MM.1S (cell line): ENCODE data around the gene HSPB1.
A peak's percentile ranks its signal among the peaks of the same experiment; 100 is the strongest.

Experiments
- DNase-seq: peaks from one replicate; pipeline ENCODE4 v3.0.0-alpha.2; 2015
- H2AFZ ChIP-seq: fragments of 300-600 bp; sonication (generic); 2 replicates; pipeline ENCODE4 v1.6.0; 2016; ENCODE audit warnings: antibody characterized with exemption, low read length
- H3F3A ChIP-seq: fragments of 300-600 bp; sonication (generic); 2 replicates; pipeline ENCODE4 v1.6.1; 2016; ENCODE audit warnings: mild to moderate bottlenecking, antibody characterized with exemption, low read length, moderate library complexity, mixed read lengths; ENCODE audit not compliant: insufficient read depth
- H3K27ac ChIP-seq: fragments of 300-600 bp; sonication (generic); 2 replicates; pipeline ENCODE4 v1.5.1; 2016; ENCODE audit warnings: mild to moderate bottlenecking, low read length
- H3K27me3 ChIP-seq: fragments of 300-600 bp; sonication (generic); replicated peaks from 2 replicates; pipeline ENCODE4 v1.6.0; 2016; ENCODE audit warnings: low read length; ENCODE audit not compliant: insufficient read depth
- H3K36me3 ChIP-seq: fragments of 300-600 bp; sonication (generic); replicated peaks from 2 replicates; pipeline ENCODE4 v1.6.1; 2016; ENCODE audit warnings: mild to moderate bottlenecking, low read length, mixed read lengths; ENCODE audit not compliant: insufficient read depth
- H3K4me1 ChIP-seq: fragments of 300-600 bp; sonication (generic); 2 replicates; pipeline ENCODE4 v1.6.1; 2016; ENCODE audit warnings: low read length, mixed read lengths
- H3K4me2 ChIP-seq: fragments of 300-600 bp; sonication (generic); 2 replicates; pipeline ENCODE4 v1.6.0; 2016; ENCODE audit warnings: low read depth, low read length
- H3K4me3 ChIP-seq: fragments of 300-600 bp; sonication (generic); 2 replicates; pipeline ENCODE4 v1.5.1; 2016; ENCODE audit warnings: low read length, mixed read lengths
- H3K79me2 ChIP-seq: fragments of 300-600 bp; sonication (generic); 2 replicates; pipeline ENCODE4 v1.6.1; 2016; ENCODE audit warnings: mixed run types, low read length, mixed read lengths
- H3K9ac ChIP-seq: fragments of 300-600 bp; sonication (generic); 2 replicates; pipeline ENCODE4 v1.6.1; 2016; ENCODE audit warnings: low read length, mixed read lengths
- H3K9me2 ChIP-seq: fragments of 300-600 bp; sonication (generic); replicated peaks from 2 replicates; pipeline ENCODE4 v1.6.1; 2016; ENCODE audit warnings: mild to moderate bottlenecking, low read length, mixed read lengths; ENCODE audit not compliant: insufficient read depth
- H3K9me3 ChIP-seq: fragments of 300-600 bp; sonication (generic); replicated peaks from 2 replicates; pipeline ENCODE4 v1.6.1; 2016; ENCODE audit warnings: mild to moderate bottlenecking, low read length, mixed read lengths; ENCODE audit not compliant: insufficient read depth
- H4K20me1 ChIP-seq: fragments of 300-600 bp; sonication (generic); 2 replicates; pipeline ENCODE4 v1.6.1; 2016; ENCODE audit warnings: mild to moderate bottlenecking, low read length, moderate library complexity, mixed read lengths; ENCODE audit not compliant: insufficient read depth
- EZH2 ChIP-seq: fragments of 300-600 bp; sonication (generic); optimal IDR thresholded peaks from 2 replicates; pipeline ENCODE3; 2017; ENCODE audit warnings: low read depth, mild to moderate bottlenecking, antibody characterized with exemption, low read length, mixed read lengths
- EZH2phosphoT487 ChIP-seq: fragments of 300-600 bp; sonication (generic); IDR thresholded peaks from 2 replicates; pipeline ENCODE4 v1.6.1; 2018; ENCODE audit warnings: antibody characterized with exemption, low read length
- TF ChIP-seq, protein P1 (sequence below): fragments of 300-600 bp; sonication (generic); IDR thresholded peaks from 2 replicates; pipeline ENCODE4 v1.5.1; 2016; ENCODE audit warnings: antibody characterized with exemption, low read length, mixed read lengths

Gene HSPB1

DNA sequence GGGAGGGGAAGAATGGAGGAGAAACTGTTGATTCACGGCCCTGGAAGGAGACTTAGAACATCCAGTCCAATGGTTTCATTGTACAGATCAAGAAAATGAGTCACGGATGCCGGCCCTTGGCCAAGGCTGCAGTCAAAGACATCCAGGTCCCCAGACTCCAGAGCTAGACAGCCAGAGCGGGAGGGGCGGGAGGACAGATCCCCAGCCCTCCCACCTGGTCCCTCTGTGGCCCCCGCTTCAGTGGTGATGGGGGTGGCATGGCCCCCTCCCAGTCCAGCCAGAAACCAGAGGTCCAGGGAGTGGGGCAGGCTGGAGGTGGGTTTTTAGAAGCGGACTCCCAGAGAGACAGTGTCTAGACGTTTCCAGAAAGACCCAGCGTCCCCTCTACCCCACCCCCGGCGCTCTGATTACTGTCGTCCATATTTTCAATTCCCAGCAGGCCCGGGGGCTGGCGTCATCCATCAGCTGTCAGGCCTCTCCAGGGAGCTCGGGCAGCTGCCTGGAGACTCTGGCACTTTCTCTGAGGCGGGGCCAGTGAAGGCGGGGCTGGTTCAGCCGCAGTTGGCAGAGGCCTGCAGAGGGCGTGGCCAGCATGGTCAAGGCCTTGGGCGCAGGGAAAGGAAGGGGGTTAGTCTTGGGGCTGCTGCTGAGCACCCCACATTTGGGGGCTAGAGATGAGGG lies 8.0 kb upstream of the HSPB1 start:
- DNase-seq, result peak; percentile 45
- H3K27me3 ChIP-seq, result peaks cover 1% of the 10 kb centered on the region; the same call in 1 of the 2 replicates
- no peak overlapping the region for H2AFZ ChIP-seq
- no peak overlapping the region for H3K9ac ChIP-seq
- TF ChIP-seq EZH2phosphoT487 (no peak), EZH2 (no peak)
- TF ChIP-seq, protein P1, sequence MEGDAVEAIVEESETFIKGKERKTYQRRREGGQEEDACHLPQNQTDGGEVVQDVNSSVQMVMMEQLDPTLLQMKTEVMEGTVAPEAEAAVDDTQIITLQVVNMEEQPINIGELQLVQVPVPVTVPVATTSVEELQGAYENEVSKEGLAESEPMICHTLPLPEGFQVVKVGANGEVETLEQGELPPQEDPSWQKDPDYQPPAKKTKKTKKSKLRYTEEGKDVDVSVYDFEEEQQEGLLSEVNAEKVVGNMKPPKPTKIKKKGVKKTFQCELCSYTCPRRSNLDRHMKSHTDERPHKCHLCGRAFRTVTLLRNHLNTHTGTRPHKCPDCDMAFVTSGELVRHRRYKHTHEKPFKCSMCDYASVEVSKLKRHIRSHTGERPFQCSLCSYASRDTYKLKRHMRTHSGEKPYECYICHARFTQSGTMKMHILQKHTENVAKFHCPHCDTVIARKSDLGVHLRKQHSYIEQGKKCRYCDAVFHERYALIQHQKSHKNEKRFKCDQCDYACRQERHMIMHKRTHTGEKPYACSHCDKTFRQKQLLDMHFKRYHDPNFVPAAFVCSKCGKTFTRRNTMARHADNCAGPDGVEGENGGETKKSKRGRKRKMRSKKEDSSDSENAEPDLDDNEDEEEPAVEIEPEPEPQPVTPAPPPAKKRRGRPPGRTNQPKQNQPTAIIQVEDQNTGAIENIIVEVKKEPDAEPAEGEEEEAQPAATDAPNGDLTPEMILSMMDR, result no peak
- no peaks in the 10 kb centered on the region for H3K36me3 ChIP-seq
- no peaks in the 10 kb centered on the region for H3F3A ChIP-seq
- no peaks in the 10 kb centered on the region for H3K9me2 ChIP-seq
- peaks cover 8% of the 10 kb centered on the region for H3K4me1 ChIP-seq
- H3K9me3 ChIP-seq, result no peaks in the 10 kb centered on the region
- H3K4me2 ChIP-seq, result no peak overlapping the region
- no peaks in the 10 kb centered on the region for H4K20me1 ChIP-seq
- H3K79me2 ChIP-seq, result no peaks in the 10 kb centered on the region
- H3K4me3 ChIP-seq, result no peak overlapping the region
- no peak overlapping the region for H3K27ac ChIP-seq

DNA sequence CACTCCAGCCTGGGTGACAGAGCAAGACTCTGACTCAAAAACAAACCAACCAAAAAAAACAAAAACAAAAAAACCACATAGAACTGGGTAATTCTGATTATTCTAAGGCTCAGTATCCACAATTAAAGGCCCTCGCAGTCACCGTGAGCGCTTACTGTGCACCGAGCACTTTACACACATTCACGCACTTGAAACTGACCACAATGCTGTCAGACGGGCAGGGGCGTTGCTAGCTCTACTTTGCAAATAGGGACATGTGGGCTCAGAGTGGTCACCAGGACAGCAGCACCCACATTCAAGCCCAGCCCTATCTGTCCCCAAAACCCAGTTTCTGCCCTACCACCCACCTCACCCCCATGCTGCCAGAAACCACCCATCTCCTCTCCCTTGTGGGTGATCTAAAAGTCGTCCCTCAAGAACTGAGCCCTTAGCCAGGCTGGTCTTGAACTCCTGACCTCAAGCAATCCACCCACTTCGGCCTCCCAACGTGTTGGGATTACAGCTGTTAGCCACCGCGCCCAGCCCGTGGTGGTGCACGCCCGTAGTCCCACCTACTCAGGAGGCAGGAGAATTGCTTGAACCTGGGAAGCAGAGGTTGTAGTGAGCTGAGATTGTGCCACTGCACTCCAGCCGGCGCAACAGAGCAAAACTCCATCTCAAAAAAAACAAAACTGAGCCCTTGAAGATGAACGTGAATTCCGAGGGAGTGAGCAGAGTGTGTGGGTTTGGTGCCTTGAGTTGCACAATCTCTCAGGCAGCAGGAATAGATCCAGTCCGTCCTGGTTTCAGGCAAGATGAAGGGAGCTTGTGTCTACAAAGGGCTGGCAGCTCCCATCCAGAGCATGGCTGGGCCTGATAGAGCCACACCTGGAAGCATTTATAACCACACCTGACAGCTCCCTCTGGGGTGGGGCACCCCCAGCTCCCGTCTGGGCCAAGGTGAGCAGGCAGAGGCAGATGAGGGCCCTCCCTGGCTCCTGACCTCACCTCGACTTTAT lies 5.4 kb upstream of the HSPB1 start:
- H3F3A ChIP-seq, result no peaks in the 10 kb centered on the region
- H3K9me2 ChIP-seq, result no peaks in the 10 kb centered on the region
- H3K9me3 ChIP-seq, result no peaks in the 10 kb centered on the region
- H3K9ac ChIP-seq, result no peak overlapping the region
- no peak for DNase-seq
- TF ChIP-seq, protein P1, result no peak
- TF ChIP-seq EZH2 (no peak), EZH2phosphoT487 (no peak)
- H3K27ac ChIP-seq, result no peak overlapping the region
- no peak overlapping the region for H2AFZ ChIP-seq
- H3K4me1 ChIP-seq, result 0 out of 2 replicates have a peak, but pooled peaks cover 4% of the 10 kb centered on the region
- H3K4me3 ChIP-seq, result no peak overlapping the region
- H4K20me1 ChIP-seq, result no peaks in the 10 kb centered on the region
- no peaks in the 10 kb centered on the region for H3K79me2 ChIP-seq
- no peak overlapping the region for H3K4me2 ChIP-seq
- no peaks in the 10 kb centered on the region for H3K36me3 ChIP-seq
- peaks cover 4% of the 10 kb centered on the region; the same call in 1 of the 2 replicates for H3K27me3 ChIP-seq

DNA sequence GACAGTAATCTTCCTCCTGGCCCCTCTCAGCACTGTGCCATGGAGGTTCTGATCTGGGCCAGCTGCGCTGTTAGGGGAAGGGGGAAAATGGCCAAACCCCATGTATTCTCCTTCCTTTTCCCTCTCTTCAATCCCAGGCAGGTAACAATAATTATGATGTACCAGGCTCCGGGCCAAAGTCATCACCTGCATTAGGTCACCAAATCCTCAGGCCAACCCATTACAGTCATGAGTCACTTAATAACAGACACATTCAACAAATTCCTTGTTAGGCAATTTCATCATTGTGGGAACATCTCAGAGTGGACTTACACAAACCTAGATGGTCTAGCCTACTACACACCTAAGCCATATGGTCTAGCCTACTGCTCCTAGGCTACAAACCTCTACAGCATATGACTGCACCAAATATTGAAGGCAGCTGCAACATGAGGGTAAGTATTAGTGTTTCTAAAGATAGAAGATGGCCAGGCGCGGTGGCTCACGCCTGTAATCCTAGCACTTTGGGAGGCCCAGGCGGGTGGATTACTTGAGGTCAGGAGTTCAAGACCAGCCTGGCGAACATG lies 2.2 kb upstream of the HSPB1 start:
- peaks cover 10% of the 10 kb centered on the region; the same call in 1 of the 2 replicates for H3K27me3 ChIP-seq
- H4K20me1 ChIP-seq, result no peaks in the 10 kb centered on the region
- H3K4me2 ChIP-seq, result no peak overlapping the region
- H3K9me2 ChIP-seq, result no peaks in the 10 kb centered on the region
- H3K79me2 ChIP-seq, result no peaks in the 10 kb centered on the region
- no peak for DNase-seq
- H3K9ac ChIP-seq, result no peak overlapping the region
- H3K27ac ChIP-seq, result no peak overlapping the region
- TF ChIP-seq, protein P1, result no peak
- no peak for TF ChIP-seq EZH2
- no peak for TF ChIP-seq EZH2phosphoT487
- H3F3A ChIP-seq, result no peaks in the 10 kb centered on the region; the same call in 1 of the 2 replicates
- no peaks in the 10 kb centered on the region for H3K9me3 ChIP-seq
- H3K4me3 ChIP-seq, result no peak overlapping the region
- H2AFZ ChIP-seq, result no peak overlapping the region
- no peaks in the 10 kb centered on the region for H3K4me1 ChIP-seq
- H3K36me3 ChIP-seq, result no peaks in the 10 kb centered on the region
